K562 (cell line): ENCODE results near the gene TECPR2. TPM values are rescaled to one million over a fixed set of nuclear protein-coding genes. Genes with fewer than 3 reads are reported as not detected.

Experiments used
- ATAC-seq: fragments of 200-7000 bp; cut with Tn5 transposase; 3 replicates; pipeline ENCODE4 v1.9.1; 2020; ENCODE audit warnings: moderate library complexity
- BruUV-seq: library from RNA; stranded (reverse); fragments of 400-500 nt; replicated peaks from 2 replicates; lab custom pipeline; 2021; lab: Mats Ljungman, UMichigan
- CTCF ChIA-PET: fragments of 300-600 bp; formaldehyde crosslinking; extraction: SDS; loops from one replicate; lab custom pipeline; 2021; ENCODE audit warnings: low intra/inter-chr PET ratio; lab: Yijun Ruan, JAX
- POLR2A ChIA-PET: fragments of 300-600, 350-650 bp; sonication (Branson Sonifier 250); formaldehyde crosslinking; extraction: SDS; loops from one replicate; lab custom pipeline; 2021; ENCODE audit warnings: antibody characterized with exemption, inconsistent platforms; lab: Yijun Ruan, JAX
- DNase-seq, 4 experiments: peaks; one replicate each; pipeline versions ENCODE4 v3.0.0 to v3.0.0-alpha.2; 2011 to 2018; ENCODE audit warnings: low spot score in 3 of 4, mixed read lengths in 3 of 4; ENCODE audit errors: extremely low read depth in 1 of 4
- FAIRE-seq: peaks from 2 replicates; lab custom pipeline; 2011; peaks lifted over from hg19 to GRCh38; lab: Jason Lieb, UNC
- H2AFZ ChIP-seq: 2 replicates; pipeline ENCODE4 v1.6.0; 2011; ENCODE audit warnings: low read depth, low read length, control low read depth, inconsistent platforms
- H3K27ac ChIP-seq: fragments of 200-600 bp; 3 replicates; pipeline ENCODE4 v1.8.0; 2011; ENCODE audit warnings: low read depth, mild to moderate bottlenecking, control low read depth, inconsistent platforms, low read length, moderate library complexity, mixed read lengths; ENCODE audit errors: extremely low read depth
- H3K27me3 ChIP-seq, 2 experiments: fragments of 300-600 bp in 1 of 2; 2 replicates in 1 of 2; 3 replicates in 1 of 2; pipeline versions ENCODE4 v1.6.0 to v1.8.0; 2011; ENCODE audit warnings: inconsistent platforms in 2 of 2, low read length in 2 of 2, mild to moderate bottlenecking in 1 of 2, mixed read lengths in 1 of 2, moderate library complexity in 1 of 2; ENCODE audit not compliant: control insufficient read depth in 2 of 2, insufficient read depth in 2 of 2
- H3K36me3 ChIP-seq: fragments of 300-600 bp; 3 replicates; pipeline ENCODE4 v1.8.0; 2011; ENCODE audit warnings: mild to moderate bottlenecking, low read length, inconsistent platforms; ENCODE audit not compliant: control insufficient read depth, insufficient read depth
- H3K4me1 ChIP-seq, 2 experiments: fragments of 200-600 bp in 1 of 2; replicated peaks in 1 of 2; 2 replicates in 1 of 2; 3 replicates in 1 of 2; pipeline versions ENCODE4 v1.5.1 to v1.8.0; 2011; ENCODE audit warnings: inconsistent platforms in 2 of 2, low read length in 2 of 2, mild to moderate bottlenecking in 1 of 2, mixed read lengths in 1 of 2, moderate library complexity in 1 of 2; ENCODE audit not compliant: control insufficient read depth in 2 of 2, insufficient read depth in 2 of 2
- H3K4me2 ChIP-seq: 2 replicates; pipeline ENCODE4 v1.6.1; 2011; ENCODE audit warnings: low read length, control low read depth, inconsistent platforms, mixed read lengths; ENCODE audit not compliant: insufficient read depth
- H3K4me3 ChIP-seq: fragments of 200-600 bp; sonication (generic), shearing (Covaris generic); 2 replicates; pipeline ENCODE4 v1.5.1; 2016; ENCODE audit warnings: control low read depth, inconsistent platforms
- H3K79me2 ChIP-seq: fragments of 200-600 bp; 3 replicates; pipeline ENCODE4 v1.8.0; 2011; ENCODE audit warnings: low read length, inconsistent platforms; ENCODE audit not compliant: control insufficient read depth, insufficient read depth
- H3K9ac ChIP-seq, 2 experiments: 2 replicates each; pipeline versions ENCODE4 v1.6.0 to v1.6.1; 2011; ENCODE audit warnings: low read depth in 2 of 2, low read length in 2 of 2, control low read depth in 1 of 2, inconsistent platforms in 1 of 2, mild to moderate bottlenecking in 1 of 2, mixed read lengths in 1 of 2; ENCODE audit not compliant: insufficient read depth in 1 of 2
- H3K9me1 ChIP-seq: one replicate; pipeline ENCODE4 v1.6.0; 2011; ENCODE audit warnings: inconsistent platforms, mild to moderate bottlenecking, low read length, moderate library complexity; ENCODE audit not compliant: control insufficient read depth, insufficient read depth
- H3K9me3 ChIP-seq: replicated peaks from 2 replicates; pipeline ENCODE4 v1.5.1; 2011; ENCODE audit warnings: low read depth, low read length, inconsistent platforms; ENCODE audit not compliant: control insufficient read depth, insufficient read depth
- H4K20me1 ChIP-seq: replicated peaks from 2 replicates; pipeline ENCODE4 v1.6.1; 2011; ENCODE audit warnings: low read length, inconsistent platforms, mixed read lengths; ENCODE audit not compliant: control insufficient read depth, insufficient read depth
- ASH1L ChIP-seq: fragments of 450-650 bp; IDR thresholded peaks from 2 replicates; pipeline ENCODE4 v1.6.1; 2018; ENCODE audit warnings: borderline replicate concordance, mild to moderate bottlenecking, low read depth; ENCODE audit not compliant: partially characterized antibody
- BDP1 ChIP-seq: IDR thresholded peaks from 3 replicates; pipeline ENCODE4 v1.6.1; 2011; ENCODE audit not compliant: insufficient read length, insufficient read depth
- CAMTA2 ChIP-seq: fragments of 250-450 bp; sonication (Bioruptor Pico); conservative IDR thresholded peaks from 2 replicates; pipeline ENCODE4 v1.5.1; 2022
- HSF4 ChIP-seq: fragments of 250-450 bp; sonication (Bioruptor Pico); IDR thresholded peaks from 2 replicates; pipeline ENCODE4 v2.1.2; 2022; ENCODE audit warnings: mild to moderate bottlenecking, moderate library complexity, borderline replicate concordance
- THRB ChIP-seq: fragments of 450-650 bp; formaldehyde crosslinking; conservative IDR thresholded peaks from 2 replicates; pipeline ENCODE4 v1.4.0; 2022; ENCODE audit warnings: mild to moderate bottlenecking, missing genetic modification characterization
- ZBTB40 ChIP-seq, 2 experiments: fragments of 450-650 bp in 1 of 2; sonication (generic) in 1 of 2; formaldehyde crosslinking in 1 of 2; IDR thresholded peaks; 2 replicates each; pipeline versions ENCODE4 v1.7.1 to v1.9.0; 2016 to 2022; ENCODE audit warnings: inconsistent platforms in 1 of 2, mild to moderate bottlenecking in 1 of 2, missing genetic modification reagents in 1 of 2
- WGBS: fragments of 100-300 bp; shearing (Covaris generic); methylation state at CpG from one replicate; pipeline ENCODE4 v1.1.6; 2016; ENCODE audit warnings: low coverage, mixed read lengths; ENCODE audit not compliant: insufficient coverage; ENCODE audit errors: missing lambda C conversion rate; 5-methylcytosine and 5-hydroxymethylcytosine counted together
- in situ Hi-C: fragments of 300-500 bp; cut with MboI; formaldehyde crosslinking; loops from 4 replicates; pipeline ENCODE4 v1.15.0; 2018; ENCODE audit warnings: inconsistent platforms, mixed read lengths
- intact Hi-C: fragments of 100-400 bp; cut with micrococcal nuclease; formaldehyde crosslinking; loops from 2 replicates; pipeline ENCODE4 v1.14.2; 2022
- polyA plus RNA-seq, 8 experiments: library from polyadenylated mRNA; depleted of rRNA in 4 of 8; stranded (reverse) in 5 of 8; unstranded in 3 of 8; fragments of >200 nt; fragmentation: Nextera tagmentation in 2 of 8; fragmentation: Illumina TruSeq in 1 of 8; extraction: Ambion mirVana in 2 of 8; extraction: Trizol in 1 of 8; gene quantifications; 2 replicates each; pipeline versions ENCODE4 v1.2.1 to v1.2.3, GENCODE V29; 2011 to 2014; ENCODE audit warnings: inconsistent platforms in 1 of 8, missing spikeins in 1 of 8
- total RNA-seq, 7 experiments: library from RNA; depleted of rRNA in 6 of 7; stranded (reverse); fragments of >200 nt in 6 of 7; fragmentation: Illumina TruSeq in 2 of 7; extraction: Trizol in 2 of 7; gene quantifications; 2 replicates each; pipeline versions ENCODE4 v1.2.1 to v1.2.3, GENCODE V29; 2011 to 2021; ENCODE audit warnings: low replicate concordance in 1 of 7
- TF ChIP-seq, protein P1 (sequence below): fragments of 250-450 bp; sonication (Bioruptor Pico); IDR thresholded peaks from 2 replicates; pipeline ENCODE4 v1.5.0; 2020; ENCODE audit warnings: mild to moderate bottlenecking

Gene TECPR2
- total and polyA plus RNA-seq, 9 of the 15 experiments (the other 6 are each of a cell fraction or from before 2014, with no cell fraction given) = 0.04 to 3.0 (median 0.83) TPM

- ChIA-PET POLR2A (no interaction called here), CTCF (no interaction called here)
- Histone ChIP-seq H3K4me1 (no peaks in the 10 kb centered on the region), H3K4me3 (no peak overlapping the region), H3K27ac (no peak overlapping the region), H3K79me2 (no peaks in the 10 kb centered on the region), H3K9me3 (no peaks in the 10 kb centered on the region), H3K9me1 (no peaks in the 10 kb centered on the region), H2AFZ (no peak overlapping the region), H3K27me3 (no peaks in the 10 kb centered on the region), H3K9ac (no peak overlapping the region), H3K4me2 (no peak overlapping the region), H4K20me1 (no peaks in the 10 kb centered on the region), H3K36me3 (peaks cover 57% of the 10 kb centered on the region; the same call in 2 of the 3 replicates)
- FAIRE-seq (no peak), DNase-seq (no peak), ATAC-seq (no peak)
- intact Hi-C loops = no loop called here
- 100% methylated on average over 3 of the region's 4 CpGs for WGBS
- no TSS peak for BruUV-seq
- in situ Hi-C loops = no loop called here
- TF ChIP-seq, protein P1, sequence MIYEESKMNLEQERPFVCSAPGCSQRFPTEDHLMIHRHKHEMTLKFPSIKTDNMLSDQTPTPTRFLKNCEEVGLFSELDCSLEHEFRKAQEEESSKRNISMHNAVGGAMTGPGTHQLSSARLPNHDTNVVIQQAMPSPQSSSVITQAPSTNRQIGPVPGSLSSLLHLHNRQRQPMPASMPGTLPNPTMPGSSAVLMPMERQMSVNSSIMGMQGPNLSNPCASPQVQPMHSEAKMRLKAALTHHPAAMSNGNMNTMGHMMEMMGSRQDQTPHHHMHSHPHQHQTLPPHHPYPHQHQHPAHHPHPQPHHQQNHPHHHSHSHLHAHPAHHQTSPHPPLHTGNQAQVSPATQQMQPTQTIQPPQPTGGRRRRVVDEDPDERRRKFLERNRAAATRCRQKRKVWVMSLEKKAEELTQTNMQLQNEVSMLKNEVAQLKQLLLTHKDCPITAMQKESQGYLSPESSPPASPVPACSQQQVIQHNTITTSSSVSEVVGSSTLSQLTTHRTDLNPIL (CRISPR knock-in tag) = no peak
- TF ChIP-seq BDP1 (no peak), ZBTB40 (IDR thresholded peaks at IDR 0.05) (no peak), ZBTB40 (CRISPR knock-in tag; IDR thresholded peaks at IDR 0.05) (no peak), CAMTA2 (CRISPR knock-in tag) (no peak), THRB (CRISPR knock-in tag) (no peak), ASH1L (no peak), HSF4 (CRISPR knock-in tag) (no peak)
Measured at GRCh38 chr14:102352213-102352612, 10.5 kb upstream of the TECPR2 start.
